HepG2 (cell line): ENCODE measurements around the gene S100A13. TPM values are rescaled to one million over a fixed set of nuclear protein-coding genes. Genes with fewer than 3 reads are reported as not detected.

Experiments used
- CBX2 ChIP-seq, 2 experiments: fragments of 200-600 bp in 1 of 2; sonication (generic); formaldehyde crosslinking in 1 of 2; IDR thresholded peaks; 2 replicates each; pipeline versions ENCODE4 v1.7.0 to v1.8.1; 2018 to 2022; ENCODE audit warnings: low read depth in 2 of 2, low read length in 1 of 2, mild to moderate bottlenecking in 1 of 2, missing genetic modification reagents in 1 of 2
- CBX5 ChIP-seq: sonication (generic); formaldehyde crosslinking; IDR thresholded peaks from 2 replicates; pipeline ENCODE4 v1.4.0; 2020; ENCODE audit warnings: missing genetic modification reagents, borderline replicate concordance
- CHD2 ChIP-seq: IDR thresholded peaks from 2 replicates; pipeline ENCODE4 v1.6.1; 2011; ENCODE audit warnings: low read depth, low read length, improper control_type of control experiment
- FLYWCH1 ChIP-seq: sonication (generic); formaldehyde crosslinking; IDR thresholded peaks from 2 replicates; pipeline ENCODE4 v1.8.1; 2023; ENCODE audit warnings: mild to moderate bottlenecking, missing genetic modification reagents
- FOXA1 ChIP-seq, 2 experiments: fragments of 450-650 bp in 1 of 2; sonication (generic) in 1 of 2; formaldehyde crosslinking in 1 of 2; IDR thresholded peaks; 2 replicates each; pipeline versions ENCODE4 v1.4.0 to v1.6.1; 2016 to 2020; ENCODE audit warnings: missing genetic modification reagents in 1 of 2
- FUBP1 ChIP-seq: sonication (generic); formaldehyde crosslinking; IDR thresholded peaks from 2 replicates; pipeline ENCODE4 v1.5.1; 2020; ENCODE audit warnings: missing genetic modification reagents, mild to moderate bottlenecking, borderline replicate concordance
- HNRNPK ChIP-seq: fragments of 200-400 bp; formaldehyde crosslinking; IDR thresholded peaks from 2 replicates; pipeline ENCODE4 v1.6.1; 2018; ENCODE audit warnings: low read length, low read depth, moderate library complexity, mild to moderate bottlenecking; ENCODE audit not compliant: poor library complexity, severe bottlenecking
- IKZF4 ChIP-seq: sonication (generic); formaldehyde crosslinking; IDR thresholded peaks from 2 replicates; pipeline ENCODE4 v1.5.1; 2020; ENCODE audit warnings: borderline replicate concordance, mild to moderate bottlenecking, low read depth, missing genetic modification reagents; ENCODE audit errors: not compliant biosample characterization
- JUND ChIP-seq: sonication (generic); formaldehyde crosslinking; IDR thresholded peaks from 2 replicates; pipeline ENCODE4 v1.8.0; 2022; ENCODE audit warnings: mild to moderate bottlenecking, missing genetic modification reagents
- NCOR1 ChIP-seq: fragments of 200-600 bp; sonication (generic); IDR thresholded peaks from 2 replicates; pipeline ENCODE4 v1.7.0; 2017; ENCODE audit warnings: antibody characterized with exemption, low read length, borderline replicate concordance
- ONECUT2 ChIP-seq: sonication (generic); formaldehyde crosslinking; IDR thresholded peaks from 2 replicates; pipeline ENCODE4 v1.4.0; 2020; ENCODE audit warnings: missing genetic modification reagents
- RFXAP ChIP-seq: sonication (generic); formaldehyde crosslinking; IDR thresholded peaks from 2 replicates; pipeline ENCODE4 v1.4.0; 2020; ENCODE audit warnings: missing genetic modification reagents, borderline replicate concordance
- TOPORS ChIP-seq: sonication (generic); formaldehyde crosslinking; IDR thresholded peaks from 2 replicates; pipeline ENCODE4 v1.8.0; 2023; ENCODE audit warnings: mild to moderate bottlenecking, missing genetic modification reagents
- TP53 ChIP-seq: sonication (generic); formaldehyde crosslinking; conservative IDR thresholded peaks from 2 replicates; pipeline ENCODE4 v1.4.0; 2020; ENCODE audit warnings: missing genetic modification reagents
- ZFX ChIP-seq: sonication (generic); formaldehyde crosslinking; IDR thresholded peaks from 2 replicates; pipeline ENCODE4 v1.4.0; 2020; ENCODE audit warnings: mild to moderate bottlenecking, low read depth, missing genetic modification reagents, moderate library complexity
- ZNF24 ChIP-seq: fragments of 450-650 bp; IDR thresholded peaks from 2 replicates; pipeline ENCODE4 v1.6.1; 2017; ENCODE audit warnings: antibody characterized with exemption, mild to moderate bottlenecking
- ZNF263 ChIP-seq: sonication (generic); formaldehyde crosslinking; IDR thresholded peaks from 2 replicates; pipeline ENCODE4 v1.4.0; 2020; ENCODE audit warnings: missing genetic modification reagents
- ZNF367 ChIP-seq: sonication (generic); formaldehyde crosslinking; IDR thresholded peaks from 2 replicates; pipeline ENCODE4 v1.4.0; 2020; ENCODE audit warnings: missing genetic modification reagents, borderline replicate concordance
- ZNF562 ChIP-seq: sonication (generic); formaldehyde crosslinking; IDR thresholded peaks from 2 replicates; pipeline ENCODE4 v1.8.0; 2022; ENCODE audit warnings: missing genetic modification reagents, borderline replicate concordance
- ZNF775 ChIP-seq: sonication (generic); formaldehyde crosslinking; IDR thresholded peaks from 2 replicates; pipeline ENCODE4 v1.4.0; 2020; ENCODE audit warnings: missing genetic modification reagents, mild to moderate bottlenecking, moderate library complexity, borderline replicate concordance
- ZNF776 ChIP-seq: sonication (generic); formaldehyde crosslinking; IDR thresholded peaks from 2 replicates; pipeline ENCODE4 v1.4.0; 2020; ENCODE audit warnings: mild to moderate bottlenecking, missing genetic modification reagents
- ZNF790 ChIP-seq: sonication (generic); formaldehyde crosslinking; IDR thresholded peaks from 2 replicates; pipeline ENCODE4 v1.8.0; 2022; ENCODE audit warnings: missing genetic modification reagents, mild to moderate bottlenecking, borderline replicate concordance
- polyA plus RNA-seq, 8 experiments: library from polyadenylated mRNA; depleted of rRNA in 3 of 8; stranded (reverse) in 7 of 8; unstranded in 1 of 8; fragments of >200 nt; fragmentation: Illumina TruSeq in 4 of 8; extraction: Trizol in 4 of 8; gene quantifications; 2 replicates each; pipeline versions ENCODE4 v1.2.1 to v1.2.3, GENCODE V29; 2011 to 2016; ENCODE audit warnings: low read depth in 4 of 8, missing spikeins in 1 of 8, mixed read lengths in 1 of 8; ENCODE audit not compliant: insufficient read depth in 1 of 8
- total RNA-seq, 5 experiments: library from RNA; depleted of rRNA; stranded (reverse); fragments of >200 nt; fragmentation: Illumina TruSeq; extraction: Trizol; gene quantifications; 2 replicates each; pipeline ENCODE4 v1.2.3, GENCODE V29; 2016; ENCODE audit warnings: low read depth in 1 of 5
- TF ChIP-seq, protein P1 (sequence below): sonication (generic); formaldehyde crosslinking; IDR thresholded peaks from 2 replicates; pipeline ENCODE4 v1.8.1; 2022; ENCODE audit warnings: mild to moderate bottlenecking, missing genetic modification reagents
- TF ChIP-seq, protein P2 (sequence below): sonication (generic); formaldehyde crosslinking; IDR thresholded peaks from 2 replicates; pipeline ENCODE4 v1.5.0; 2020; ENCODE audit warnings: mild to moderate bottlenecking, missing genetic modification reagents, moderate library complexity

The S100A13 gene
- total and polyA plus RNA-seq, 2 of the 13 experiments (the other 11 are each of a cell fraction or from before 2014, with no cell fraction given), result 89.5 to 172 TPM

DNA sequence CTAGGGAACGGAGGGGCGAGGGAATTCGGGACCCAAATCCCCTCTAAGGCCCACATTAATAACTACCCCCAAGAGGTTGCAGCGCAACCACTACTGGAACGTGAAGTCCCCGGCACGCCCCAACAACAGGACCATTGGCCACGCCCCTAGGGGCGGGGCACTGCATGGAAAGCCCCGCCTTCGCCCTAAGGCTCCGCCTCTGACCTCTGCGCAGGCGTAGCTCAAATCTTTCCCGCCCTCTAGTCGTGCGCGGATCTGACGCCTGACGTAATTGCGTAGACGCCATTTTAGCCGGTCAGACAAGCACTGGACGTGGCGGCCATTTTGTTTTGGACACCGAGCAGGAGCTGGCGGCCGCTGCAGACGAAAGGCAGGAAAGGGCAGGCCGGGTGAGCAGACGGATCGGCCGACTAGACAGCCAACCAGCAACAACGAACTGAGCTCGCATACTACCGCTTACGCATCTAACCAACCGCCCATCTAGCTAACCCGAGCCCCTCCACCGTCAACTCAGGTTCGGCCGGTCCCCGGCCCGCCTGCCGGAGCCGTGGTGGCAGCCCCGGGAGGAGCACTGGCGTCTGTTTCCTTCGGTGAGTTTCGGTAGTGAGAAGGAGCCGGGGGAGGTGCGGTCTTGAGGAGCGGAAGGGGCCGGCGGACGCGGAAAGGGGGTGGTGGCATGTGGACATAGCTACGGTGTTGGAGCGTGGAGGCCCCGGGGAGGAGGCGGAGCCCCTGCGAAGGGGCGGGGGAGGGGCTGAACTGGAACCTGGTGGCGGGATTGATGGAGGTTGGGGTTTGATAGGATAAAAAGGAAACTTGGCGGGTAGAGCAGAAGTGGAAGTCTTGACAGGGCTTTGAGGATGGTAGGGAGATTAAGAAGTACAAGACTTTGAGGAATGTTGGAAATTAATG lies 6.7 kb upstream of the S100A13 start, which contains the start of gene CHTOP (continued):
- no peak for TF ChIP-seq FUBP1 (CRISPR knock-in tag)
- 0 out of 2 replicates have a peak, but pooled peaks have one; percentile 69 for TF ChIP-seq FLYWCH1
- peak; percentile 50; the same call in 1 of the 2 replicates for TF ChIP-seq ZNF776 (CRISPR knock-in tag)
- TF ChIP-seq, protein P1, sequence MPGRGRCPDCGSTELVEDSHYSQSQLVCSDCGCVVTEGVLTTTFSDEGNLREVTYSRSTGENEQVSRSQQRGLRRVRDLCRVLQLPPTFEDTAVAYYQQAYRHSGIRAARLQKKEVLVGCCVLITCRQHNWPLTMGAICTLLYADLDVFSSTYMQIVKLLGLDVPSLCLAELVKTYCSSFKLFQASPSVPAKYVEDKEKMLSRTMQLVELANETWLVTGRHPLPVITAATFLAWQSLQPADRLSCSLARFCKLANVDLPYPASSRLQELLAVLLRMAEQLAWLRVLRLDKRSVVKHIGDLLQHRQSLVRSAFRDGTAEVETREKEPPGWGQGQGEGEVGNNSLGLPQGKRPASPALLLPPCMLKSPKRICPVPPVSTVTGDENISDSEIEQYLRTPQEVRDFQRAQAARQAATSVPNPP, result peak; percentile 71
- TF ChIP-seq ZNF367, result no peak
- TF ChIP-seq NCOR1, result peak; percentile 65
- TF ChIP-seq ZNF790, result no peak
- no peak for TF ChIP-seq ZNF24
- peak; percentile 93 for TF ChIP-seq ZFX (CRISPR knock-in tag)
- peak; percentile 53 for TF ChIP-seq HNRNPK
- no peak for TF ChIP-seq TOPORS (CRISPR knock-in tag)
- TF ChIP-seq ZNF263 (CRISPR knock-in tag), result no peak
- no peak for TF ChIP-seq FOXA1 (IDR thresholded peaks at IDR 0.05)
- TF ChIP-seq FOXA1 (CRISPR knock-in tag; IDR thresholded peaks at IDR 0.05), result peak; percentile 69
- no peak for TF ChIP-seq ZNF562 (CRISPR knock-in tag)
- no peak for TF ChIP-seq CBX2 (IDR thresholded peaks at IDR 0.05; ENCODE audit: low read depth, low read length)
- no peak for TF ChIP-seq CBX2 (CRISPR knock-in tag; IDR thresholded peaks at IDR 0.05; ENCODE audit: low read depth)
- no peak for TF ChIP-seq JUND (CRISPR knock-in tag)
- peak; percentile 66; the same call in 1 of the 2 replicates for TF ChIP-seq RFXAP (CRISPR knock-in tag)
- TF ChIP-seq ONECUT2 (CRISPR knock-in tag), result no peak
- TF ChIP-seq ZNF775, result no peak
- TF ChIP-seq, protein P2, sequence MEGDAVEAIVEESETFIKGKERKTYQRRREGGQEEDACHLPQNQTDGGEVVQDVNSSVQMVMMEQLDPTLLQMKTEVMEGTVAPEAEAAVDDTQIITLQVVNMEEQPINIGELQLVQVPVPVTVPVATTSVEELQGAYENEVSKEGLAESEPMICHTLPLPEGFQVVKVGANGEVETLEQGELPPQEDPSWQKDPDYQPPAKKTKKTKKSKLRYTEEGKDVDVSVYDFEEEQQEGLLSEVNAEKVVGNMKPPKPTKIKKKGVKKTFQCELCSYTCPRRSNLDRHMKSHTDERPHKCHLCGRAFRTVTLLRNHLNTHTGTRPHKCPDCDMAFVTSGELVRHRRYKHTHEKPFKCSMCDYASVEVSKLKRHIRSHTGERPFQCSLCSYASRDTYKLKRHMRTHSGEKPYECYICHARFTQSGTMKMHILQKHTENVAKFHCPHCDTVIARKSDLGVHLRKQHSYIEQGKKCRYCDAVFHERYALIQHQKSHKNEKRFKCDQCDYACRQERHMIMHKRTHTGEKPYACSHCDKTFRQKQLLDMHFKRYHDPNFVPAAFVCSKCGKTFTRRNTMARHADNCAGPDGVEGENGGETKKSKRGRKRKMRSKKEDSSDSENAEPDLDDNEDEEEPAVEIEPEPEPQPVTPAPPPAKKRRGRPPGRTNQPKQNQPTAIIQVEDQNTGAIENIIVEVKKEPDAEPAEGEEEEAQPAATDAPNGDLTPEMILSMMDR (CRISPR knock-in tag), result no peak
- TF ChIP-seq CBX5 (CRISPR knock-in tag), result 0 out of 2 replicates have a peak, but pooled peaks have one; percentile 16
- TF ChIP-seq IKZF4 (CRISPR knock-in tag), result no peak
- TF ChIP-seq TP53 (CRISPR knock-in tag), result no peak
- TF ChIP-seq CHD2, result peak; percentile 55; the same call in 1 of the 2 replicates
